Cerebellar nuclear complex (tissue), 1 donor: ENCODE data around the gene VPS35.
"Not testable (repeated sequence)": the region's sequence is repeated elsewhere in the genome, so short reads cannot be mapped to it uniquely, and the experiment has no call there.

Experiments
- DNase-seq, 2 experiments: peaks; one replicate each; lab custom pipeline; 2025; lab: John Stamatoyannopoulos, UW

The VPS35 gene

GRCh38 chr16:46712911-46713310, 23.9 kb upstream of the VPS35 start:
- no peak for DNase-seq

- DNase-seq = no peak
Measured at GRCh38 chr16:46711106-46712058, 22.4 kb upstream of the VPS35 start.

DNA sequence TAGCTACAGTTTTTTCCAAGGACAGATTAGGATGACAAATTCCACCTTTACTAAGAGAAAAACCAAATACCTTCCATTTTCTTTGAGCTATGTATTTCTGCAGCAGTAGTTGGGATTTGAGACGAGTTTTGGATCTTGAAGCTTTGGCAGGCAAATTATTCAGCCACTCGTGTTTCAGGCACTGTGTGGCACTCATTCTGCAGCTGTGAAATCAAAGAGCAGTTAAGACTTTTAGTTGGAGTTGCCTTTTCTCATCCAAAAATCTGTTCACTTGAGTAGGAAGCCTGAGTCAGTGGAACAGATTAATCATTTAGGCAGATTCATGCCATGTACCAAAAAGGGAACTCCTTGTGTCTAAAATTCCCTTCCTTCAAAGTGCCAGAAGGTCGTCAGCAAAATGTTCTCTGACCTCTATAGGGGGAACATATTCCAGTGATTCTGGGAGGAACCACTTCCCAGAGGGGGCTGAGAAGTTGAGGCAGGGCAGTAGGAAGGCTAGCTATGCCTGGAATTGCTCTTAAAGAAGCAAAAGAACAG, 20.6 kb upstream of the VPS35 start:
- DNase-seq = no peak

DNA sequence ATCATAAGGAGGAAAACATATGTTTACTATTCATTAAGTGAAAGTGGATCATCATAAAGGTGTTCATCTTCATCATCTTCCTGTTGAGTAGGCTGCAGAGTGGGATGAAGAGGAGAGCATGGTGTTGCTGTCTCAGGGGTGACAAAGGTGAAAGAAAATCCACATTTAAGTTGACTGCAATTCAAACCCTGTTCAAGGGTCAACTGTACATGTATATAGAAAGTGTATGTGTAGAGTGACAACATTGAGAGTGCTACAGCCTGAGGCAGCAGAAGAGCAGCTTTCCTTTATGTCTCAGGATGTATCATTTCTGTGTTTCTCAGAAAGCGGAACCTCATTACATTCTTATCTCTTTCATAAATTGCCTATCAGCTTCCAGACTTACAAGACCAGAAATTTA, 17.7 kb upstream of the VPS35 start:
- DNase-seq = no peak

GRCh38 chr16:46702030-46702429, 13.1 kb upstream of the VPS35 start:
- no peak for DNase-seq

DNA sequence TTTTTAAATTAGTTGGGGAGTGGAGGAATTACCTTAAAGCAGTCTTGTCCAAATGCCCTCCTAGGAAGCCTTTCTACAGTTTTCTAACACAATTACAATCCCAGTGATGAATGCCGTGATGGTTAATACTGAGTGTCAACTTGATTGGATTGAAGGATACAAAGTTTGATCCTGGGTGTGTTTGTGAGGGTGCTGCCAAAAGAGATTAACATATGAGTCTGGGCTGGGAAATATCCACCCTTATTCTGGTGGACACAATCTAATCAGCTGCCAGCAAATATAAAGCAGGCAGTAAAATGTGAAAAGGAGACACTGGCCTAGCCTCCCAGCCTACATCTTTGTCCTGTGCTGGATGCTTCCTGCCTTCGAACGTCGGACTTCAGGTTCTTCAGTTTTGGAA, 12.6 kb upstream of the VPS35 start:
- no peak for DNase-seq

GRCh38 chr16:46700048-46700447, 11.1 kb upstream of the VPS35 start:
- DNase-seq = no peak

- no peak for DNase-seq
Measured at GRCh38 chr16:46696957-46697356, 8.0 kb upstream of the VPS35 start.

- no peak for DNase-seq
Measured at GRCh38 chr16:46695937-46696336, 7.0 kb upstream of the VPS35 start.

DNA sequence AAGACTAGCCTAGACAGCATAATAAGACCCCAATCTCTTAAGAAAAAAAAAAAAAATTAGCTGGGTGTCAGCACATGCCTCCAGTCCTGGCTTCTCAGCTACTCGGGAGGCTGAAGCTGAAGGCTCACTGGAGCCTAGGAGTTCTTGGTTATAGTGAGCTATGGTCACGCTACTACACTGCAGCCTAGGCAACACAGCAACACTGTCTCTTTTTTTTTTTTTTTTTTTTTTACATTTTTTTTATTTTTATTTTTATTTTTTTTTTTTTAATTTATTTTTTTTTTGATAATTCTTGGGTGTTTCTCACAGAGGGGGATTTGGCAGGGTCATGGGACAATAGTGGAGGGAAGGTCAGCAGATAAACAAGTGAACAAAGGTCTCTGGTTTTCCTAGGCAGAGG, 4.6 kb upstream of the VPS35 start:
- DNase-seq = no peak

DNA sequence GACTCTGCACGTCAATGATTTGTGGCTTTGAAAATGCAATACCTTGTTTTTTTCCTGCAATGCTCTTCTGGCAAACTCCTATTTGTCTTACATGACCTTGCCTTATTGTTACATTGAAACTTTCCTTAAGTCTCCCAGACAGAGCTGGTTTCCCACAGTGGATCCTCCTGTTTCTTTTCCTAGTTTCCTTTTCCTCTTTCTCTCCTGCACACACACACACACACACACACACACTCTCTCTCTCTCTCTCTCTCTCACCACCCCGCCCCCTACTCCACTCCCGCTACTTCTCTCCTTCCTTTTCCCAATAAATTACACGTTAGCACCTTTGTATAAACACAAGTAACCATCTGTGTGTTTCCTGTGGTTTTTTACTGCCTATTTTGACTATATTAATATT, 2.7 kb upstream of the VPS35 start:
- DNase-seq = no peak

GRCh38 chr16:46690281-46691178, 1.6 kb upstream of the VPS35 start:
- no peak for DNase-seq

GRCh38 chr16:46689365-46690280, 645 bp upstream of the VPS35 start, which contains the start of gene ORC6:
Gene ORC6 (plus strand): TSS chr16:46689659. CDS start chr16:46689706, 47 bp downstream.
- peak in 1 of 2 experiments; percentile 96 for DNase-seq

- DNase-seq = no peak
Measured at GRCh38 chr16:46688101-46688653, 801 bp downstream of the VPS35 start.

GRCh38 chr16:46687486-46687885, 1.5 kb downstream of the VPS35 start:
- DNase-seq = no peak

DNA sequence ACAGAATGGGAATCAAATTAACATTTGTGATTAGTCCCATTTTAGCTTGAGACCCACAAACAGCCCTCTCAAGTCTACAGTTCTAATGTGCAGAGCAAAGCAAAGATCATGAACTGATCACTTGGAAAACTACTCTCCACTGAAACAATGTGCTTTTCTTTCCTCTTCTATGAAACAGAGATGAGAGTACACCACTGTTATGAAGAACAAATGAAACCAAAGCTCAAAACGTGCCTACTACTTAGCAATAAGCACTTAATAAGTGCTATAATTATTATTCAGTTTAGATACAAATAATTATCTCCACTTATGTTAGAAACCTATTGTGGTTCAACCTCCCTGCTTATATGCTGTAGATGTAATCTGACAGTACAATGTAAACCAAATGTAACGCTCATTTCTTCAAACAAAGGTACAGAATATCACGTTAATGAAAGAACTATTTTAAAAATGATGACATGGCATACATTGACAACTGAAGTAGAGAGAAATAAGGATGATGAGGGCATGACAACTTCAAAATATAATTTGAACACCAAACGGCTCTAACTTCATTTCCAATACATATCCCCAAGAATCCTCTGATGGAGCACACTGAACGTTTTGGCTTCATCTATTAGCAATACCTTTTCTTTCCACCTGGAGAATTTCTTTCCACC, 2.0 kb downstream of the VPS35 start:
- DNase-seq = no peak

DNA sequence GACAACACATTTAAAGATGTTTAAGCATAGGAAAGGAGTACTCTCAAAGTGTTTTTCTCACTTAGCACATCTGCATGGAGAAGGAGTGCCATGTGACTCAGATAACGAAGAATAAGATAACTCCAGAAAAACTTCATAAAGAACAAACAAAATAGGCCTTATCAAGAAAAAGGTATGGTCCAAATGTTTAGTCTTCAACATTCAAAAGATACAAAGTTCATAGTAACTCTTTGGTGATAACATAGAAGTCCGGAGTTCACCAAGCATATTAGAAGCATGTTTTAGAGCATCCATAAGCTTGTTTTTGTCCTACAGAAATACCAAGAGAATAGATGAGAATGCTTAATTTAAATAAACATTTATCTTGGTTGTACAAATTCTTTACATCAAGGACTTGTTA, 7.1 kb downstream of the VPS35 start:
- not testable (repeated sequence) for DNase-seq

GRCh38 chr16:46677943-46678342, 11.0 kb downstream of the VPS35 start:
- not testable (repeated sequence) for DNase-seq

- DNase-seq = no peak
Measured at GRCh38 chr16:46673320-46674013, 15.5 kb downstream of the VPS35 start.

DNA sequence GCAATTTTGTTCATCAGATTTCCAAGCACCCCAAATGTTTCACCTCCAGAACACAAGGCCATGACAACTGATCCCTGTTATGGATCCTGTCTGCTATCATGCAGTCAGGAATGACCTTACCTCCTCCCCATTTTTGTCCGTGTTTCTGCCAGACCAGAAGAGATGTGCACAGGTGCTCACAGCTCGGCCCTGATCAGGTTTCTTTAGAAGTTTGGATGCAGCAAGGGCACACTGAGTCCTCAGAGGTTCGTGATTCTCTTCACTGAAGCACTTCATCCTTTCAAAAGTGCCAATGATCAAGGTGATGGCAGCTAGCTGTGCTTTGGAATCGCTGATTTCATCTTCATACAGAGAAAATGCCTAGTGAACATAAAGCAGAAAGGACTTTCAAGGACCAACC, 26.9 kb downstream of the VPS35 start:
- DNase-seq = no peak
